Stimulated activated CD8-positive, alpha-beta memory T cell treated with anti-CD3 and anti-CD28 coated beads, Interleukin-4, amount 100 ng/mL, for 48 hours (primary cell): ENCODE measurements around the gene UBA52.
A peak's percentile ranks its signal among the peaks of the same experiment; 100 is the strongest.
"Not testable (repeated sequence)": the region's sequence is repeated elsewhere in the genome, so short reads cannot be mapped to it uniquely, and the experiment has no call there.

Experiments
- DNase-seq: peaks from one replicate; pipeline ENCODE4 v3.0.0-alpha.2; 2020

The UBA52 gene

GRCh38 chr19:18557411-18558201 lies 14.1 kb upstream of the UBA52 start, which contains the start of gene KXD1:
Gene KXD1 (plus strand): TSS chr19:18557870. CDS start chr19:18562057, 4,187 bp downstream.
- DNase-seq, result peak; percentile 98

- DNase-seq, result no peak
Measured at GRCh38 chr19:18558202-18558555, 13.5 kb upstream of the UBA52 start.

- DNase-seq, result no peak
Measured at GRCh38 chr19:18558604-18559003, 13.1 kb upstream of the UBA52 start.

- no peak for DNase-seq
Measured at GRCh38 chr19:18559685-18560084, 12.0 kb upstream of the UBA52 start.

- DNase-seq, result no peak
Measured at GRCh38 chr19:18562086-18562485, 9.6 kb upstream of the UBA52 start.

GRCh38 chr19:18566953-18567352 lies 4.7 kb upstream of the UBA52 start:
- DNase-seq, result no peak

GRCh38 chr19:18568367-18568766 lies 3.3 kb upstream of the UBA52 start:
- DNase-seq, result no peak

GRCh38 chr19:18574691-18575291 lies 3.1 kb downstream of the UBA52 start:
- DNase-seq, result no peak

- no peak for DNase-seq
Measured at GRCh38 chr19:18576383-18576782, 4.7 kb downstream of the UBA52 start.

- no peak for DNase-seq
Measured at GRCh38 chr19:18577365-18577914, 5.8 kb downstream of the UBA52 start.

- DNase-seq, result no peak
Measured at GRCh38 chr19:18580311-18580710, 8.7 kb downstream of the UBA52 start.

- DNase-seq, result no peak
Measured at GRCh38 chr19:18586306-18586705, 14.6 kb downstream of the UBA52 start.

GRCh38 chr19:18587561-18587960 lies 15.9 kb downstream of the UBA52 start:
- DNase-seq, result no peak

- DNase-seq, result no peak
Measured at GRCh38 chr19:18587962-18588610, 16.4 kb downstream of the UBA52 start.

GRCh38 chr19:18588611-18589379 lies 17.1 kb downstream of the UBA52 start, which contains the start of gene REX1BD:
Gene REX1BD (plus strand): TSS chr19:18588798. CDS start chr19:18588802, 4 bp downstream.
- DNase-seq, result peak; percentile 91

- DNase-seq, result peak; percentile 75
Measured at GRCh38 chr19:18589380-18590272, 18.0 kb downstream of the UBA52 start.

- no peak for DNase-seq
Measured at GRCh38 chr19:18590273-18591272, 18.9 kb downstream of the UBA52 start.

- DNase-seq, result no peak
Measured at GRCh38 chr19:18591735-18592385, 20.2 kb downstream of the UBA52 start.

- DNase-seq, result not testable (repeated sequence)
Measured at GRCh38 chr19:18592732-18593131, 21.1 kb downstream of the UBA52 start.
